H1 (cell line): ENCODE data around the gene ZMYM3. TPM values are rescaled to one million over a fixed set of nuclear protein-coding genes. Genes with fewer than 3 reads are reported as not detected.

ENCODE experiments used
- CTCF ChIA-PET: fragments of 300-600 bp; sonication (Branson Sonifier 250); formaldehyde crosslinking; loops from one replicate; lab custom pipeline; 2021; ENCODE audit not compliant: partially characterized antibody; lab: Charles Lee
- POLR2A ChIA-PET: fragments of 300-600 bp; sonication (Branson Sonifier 250); formaldehyde crosslinking; loops from one replicate; lab custom pipeline; 2021; ENCODE audit warnings: inconsistent platforms; ENCODE audit not compliant: partially characterized antibody; lab: Charles Lee
- DNase-seq, 2 experiments: peaks; one replicate each; pipeline versions ENCODE4 v3.0.0 to v3.0.0-alpha.2; 2010 to 2022; ENCODE audit warnings: low spot score in 2 of 2, low read depth in 1 of 2, mixed read lengths in 1 of 2
- FAIRE-seq: peaks from 2 replicates; lab custom pipeline; 2011; peaks lifted over from hg19 to GRCh38; lab: Jason Lieb, UNC
- H2AFZ ChIP-seq: 2 replicates; pipeline ENCODE4 v1.8.1; 2012; ENCODE audit warnings: low read length, inconsistent platforms
- H2AK5ac ChIP-seq: 2 replicates; pipeline ENCODE4 v1.6.1; 2013; ENCODE audit warnings: low read depth, low read length
- H2BK120ac ChIP-seq: replicated peaks from 2 replicates; pipeline ENCODE3; 2013; ENCODE audit warnings: low read depth, low read length, inconsistent platforms
- H2BK12ac ChIP-seq: 2 replicates; pipeline ENCODE4 v1.6.1; 2013; ENCODE audit warnings: low read depth, low read length
- H2BK15ac ChIP-seq: 2 replicates; pipeline ENCODE4 v1.6.1; 2013; ENCODE audit warnings: low read length
- H2BK20ac ChIP-seq: 2 replicates; pipeline ENCODE4 v1.6.1; 2013; ENCODE audit warnings: low read length
- H2BK5ac ChIP-seq: 2 replicates; pipeline ENCODE4 v1.6.1; 2013; ENCODE audit warnings: low read depth, low read length
- H3K14ac ChIP-seq: 2 replicates; pipeline ENCODE4 v1.6.1; 2013; ENCODE audit warnings: inconsistent platforms; ENCODE audit not compliant: insufficient read length
- H3K18ac ChIP-seq: 2 replicates; pipeline ENCODE4 v1.6.1; 2013; ENCODE audit warnings: low read length; ENCODE audit errors: extremely low read depth
- H3K23ac ChIP-seq: 2 replicates; pipeline ENCODE4 v1.6.1; 2013; ENCODE audit warnings: inconsistent platforms; ENCODE audit not compliant: insufficient read length
- H3K23me2 ChIP-seq: 2 replicates; pipeline ENCODE4 v1.6.1; 2013; ENCODE audit warnings: low read depth, low read length
- H3K27ac ChIP-seq: 2 replicates; pipeline ENCODE4 v1.6.1; 2011; ENCODE audit warnings: low read depth, low read length, inconsistent platforms
- H3K27me3 ChIP-seq, 4 experiments: replicated peaks in 1 of 4; 1 replicate in 1 of 4; 2 replicates in 3 of 4; pipeline versions ENCODE4 v1.6.1 to v1.8.1; 2011 to 2013; ENCODE audit warnings: low read length in 3 of 4, mild to moderate bottlenecking in 3 of 4, inconsistent platforms in 2 of 4, mixed read lengths in 2 of 4, moderate library complexity in 1 of 4; ENCODE audit not compliant: control insufficient read depth in 3 of 4, insufficient read depth in 3 of 4; ENCODE audit errors: extremely low read depth in 1 of 4
- H3K36me3 ChIP-seq, 4 experiments: 2 replicates each; pipeline versions ENCODE4 v1.6.1 to v1.8.1; 2011 to 2013; ENCODE audit warnings: mild to moderate bottlenecking in 4 of 4, low read length in 3 of 4, moderate library complexity in 2 of 4, control low read depth in 1 of 4, inconsistent platforms in 1 of 4; ENCODE audit not compliant: insufficient read depth in 4 of 4, control insufficient read depth in 2 of 4
- H3K4ac ChIP-seq: replicated peaks from 2 replicates; pipeline ENCODE3; 2013; ENCODE audit warnings: low read length, low read depth, mixed read lengths, inconsistent platforms; ENCODE audit not compliant: insufficient read length
- H3K4me1 ChIP-seq, 4 experiments: replicated peaks in 1 of 4; 1 replicate in 1 of 4; 2 replicates in 3 of 4; pipeline versions ENCODE4 v1.6.1 to v1.8.1; 2011 to 2013; ENCODE audit warnings: low read length in 3 of 4, inconsistent platforms in 2 of 4, mixed read lengths in 1 of 4; ENCODE audit not compliant: insufficient read depth in 4 of 4, control insufficient read depth in 3 of 4
- H3K4me2 ChIP-seq, 2 experiments: 2 replicates each; pipeline versions ENCODE4 v1.6.1 to v1.8.1; 2011 to 2013; ENCODE audit warnings: low read depth in 2 of 2, low read length in 2 of 2, control low read depth in 1 of 2, inconsistent platforms in 1 of 2, mild to moderate bottlenecking in 1 of 2; ENCODE audit not compliant: insufficient read depth in 1 of 2
- H3K4me3 ChIP-seq, 4 experiments: fragments of 200-600, 300-600 bp in 1 of 4; sonication (generic), shearing (Covaris generic), sonication (Bioruptor Twin) in 1 of 4; 2 replicates each; pipeline versions ENCODE4 v1.5.1 to v1.8.1; 2011 to 2016; ENCODE audit warnings: low read length in 4 of 4, low read depth in 3 of 4, control low read depth in 2 of 4, inconsistent platforms in 2 of 4, mild to moderate bottlenecking in 2 of 4, mixed read lengths in 1 of 4, moderate library complexity in 1 of 4; ENCODE audit not compliant: insufficient read depth in 2 of 4; ENCODE audit errors: extremely low read depth in 1 of 4
- H3K56ac ChIP-seq: replicated peaks from 2 replicates; pipeline ENCODE3; 2013; ENCODE audit warnings: low read depth, mild to moderate bottlenecking, mixed read lengths, low read length, inconsistent platforms; ENCODE audit not compliant: insufficient read length
- H3K79me1 ChIP-seq: 2 replicates; pipeline ENCODE4 v1.6.1; 2013; ENCODE audit warnings: low read depth, low read length, control low read depth
- H3K79me2 ChIP-seq, 2 experiments: 2 replicates each; pipeline versions ENCODE4 v1.6.1 to v1.8.1; 2012 to 2013; ENCODE audit warnings: low read length in 2 of 2, mild to moderate bottlenecking in 2 of 2, inconsistent platforms in 1 of 2; ENCODE audit not compliant: insufficient read depth in 2 of 2, control insufficient read depth in 1 of 2
- H3K9ac ChIP-seq, 4 experiments: replicated peaks in 1 of 4; 1 replicate in 1 of 4; 2 replicates in 3 of 4; pipeline versions ENCODE4 v1.6.1 to v1.8.1; 2011 to 2013; ENCODE audit warnings: low read depth in 3 of 4, low read length in 3 of 4, control low read depth in 2 of 4, mild to moderate bottlenecking in 2 of 4, moderate library complexity in 2 of 4, inconsistent platforms in 1 of 4; ENCODE audit errors: extremely low read depth in 1 of 4
- H3K9me3 ChIP-seq, 2 experiments: 2 replicates each; pipeline versions ENCODE4 v1.6.1 to v1.8.1; 2012 to 2013; ENCODE audit warnings: mild to moderate bottlenecking in 2 of 2, moderate library complexity in 2 of 2, control low read depth in 1 of 2, inconsistent platforms in 1 of 2, low read depth in 1 of 2, low read length in 1 of 2, mixed read lengths in 1 of 2; ENCODE audit not compliant: insufficient read depth in 2 of 2
- H4K20me1 ChIP-seq, 2 experiments: replicated peaks in 1 of 2; 2 replicates each; pipeline versions ENCODE3 to v1.8.1; 2011 to 2013; ENCODE audit warnings: inconsistent platforms in 2 of 2, low read length in 2 of 2, mild to moderate bottlenecking in 1 of 2; ENCODE audit not compliant: insufficient read depth in 2 of 2, control insufficient read depth in 1 of 2
- H4K5ac ChIP-seq: 2 replicates; pipeline ENCODE4 v1.6.1; 2013; ENCODE audit warnings: low read length, low read depth, mixed read lengths, inconsistent platforms; ENCODE audit not compliant: insufficient read length
- H4K8ac ChIP-seq: 2 replicates; pipeline ENCODE4 v1.8.0; 2013; ENCODE audit warnings: mild to moderate bottlenecking, moderate library complexity, low read length, inconsistent platforms; ENCODE audit not compliant: insufficient read depth; ENCODE audit errors: extremely low read depth
- H4K91ac ChIP-seq: replicated peaks from 2 replicates; pipeline ENCODE3; 2013; ENCODE audit warnings: low read length, mixed read lengths, inconsistent platforms; ENCODE audit not compliant: insufficient read length
- CEBPB ChIP-seq: IDR thresholded peaks from 2 replicates; pipeline ENCODE4 v1.6.1; 2012; ENCODE audit warnings: low read depth, low read length
- CHD1 ChIP-seq: IDR thresholded peaks from 2 replicates; pipeline ENCODE4 v1.6.1; 2012; ENCODE audit warnings: low read depth, low read length, improper control_type of control experiment
- GABPA ChIP-seq: IDR thresholded peaks from 2 replicates; pipeline ENCODE4 v1.6.1; 2011; ENCODE audit warnings: mild to moderate bottlenecking, low read length, moderate library complexity, borderline replicate concordance; ENCODE audit not compliant: insufficient read depth
- GTF2F1 ChIP-seq: IDR thresholded peaks from 2 replicates; pipeline ENCODE4 v1.6.1; 2012; ENCODE audit warnings: low read depth, low read length, improper control_type of control experiment, borderline replicate concordance
- JUN ChIP-seq: IDR thresholded peaks from 2 replicates; pipeline ENCODE4 v1.6.1; 2011; ENCODE audit warnings: low read depth, mild to moderate bottlenecking, improper control_type of control experiment, low read length
- KDM5A ChIP-seq: fragments of 200-600 bp; IDR thresholded peaks from 2 replicates; pipeline ENCODE4 v1.7.1; 2012; ENCODE audit warnings: mild to moderate bottlenecking, low read length, inconsistent platforms, mixed read lengths
- MAFK ChIP-seq: IDR thresholded peaks from 2 replicates; pipeline ENCODE4 v1.6.1; 2012; ENCODE audit warnings: low read depth, mild to moderate bottlenecking, improper control_type of control experiment, low read length
- NRF1 ChIP-seq: IDR thresholded peaks from 2 replicates; pipeline ENCODE4 v1.6.1; 2011; ENCODE audit warnings: mild to moderate bottlenecking, low read depth, low read length, improper control_type of control experiment
- RAD21 ChIP-seq, 2 experiments: IDR thresholded peaks in 1 of 2; conservative IDR thresholded peaks in 1 of 2; 2 replicates each; pipeline ENCODE4 v1.6.1; 2011; ENCODE audit warnings: low read depth in 2 of 2, low read length in 2 of 2, improper control_type of control experiment in 1 of 2, inconsistent platforms in 1 of 2, mild to moderate bottlenecking in 1 of 2, moderate library complexity in 1 of 2
- SIRT6 ChIP-seq: IDR thresholded peaks from one replicate; pipeline ENCODE4 v1.7.1; 2012; ENCODE audit warnings: low read length, inconsistent platforms
- SP4 ChIP-seq: IDR thresholded peaks from 2 replicates; pipeline ENCODE4 v1.6.1; 2012; ENCODE audit warnings: low read length, inconsistent platforms
- TAF7 ChIP-seq: optimal IDR thresholded peaks from 2 replicates; pipeline ENCODE3; 2011; ENCODE audit warnings: low read depth, mild to moderate bottlenecking, inconsistent platforms, low read length, moderate library complexity, borderline replicate concordance
- TBP ChIP-seq: IDR thresholded peaks from 2 replicates; pipeline ENCODE4 v1.6.1; 2011; ENCODE audit warnings: low read depth, low read length, improper control_type of control experiment
- USF2 ChIP-seq: IDR thresholded peaks from 2 replicates; pipeline ENCODE4 v1.6.1; 2011; ENCODE audit warnings: low read length, improper control_type of control experiment
- YY1 ChIP-seq: IDR thresholded peaks from 2 replicates; pipeline ENCODE4 v1.6.1; 2011; ENCODE audit warnings: low read depth, mild to moderate bottlenecking, low read length
- WGBS, 2 experiments: shearing (Covaris generic) in 1 of 2; methylation state at CpG; one replicate each; pipeline versions ENCODE4 v1.1.6 to v1.1.7; 2013 to 2015; ENCODE audit warnings: low lambda C conversion rate in 2 of 2, mixed read lengths in 2 of 2, inconsistent platforms in 1 of 2, low coverage in 1 of 2, missing lambda C conversion rate in 1 of 2; ENCODE audit not compliant: insufficient replicate concordance in 2 of 2, insufficient coverage in 1 of 2, insufficient read length in 1 of 2; ENCODE audit errors: extremely low coverage in 1 of 2, missing lambda C conversion rate in 1 of 2; 5-methylcytosine and 5-hydroxymethylcytosine counted together
- polyA plus RNA-seq, 7 experiments: library from polyadenylated mRNA; depleted of rRNA in 3 of 7; stranded (reverse) in 5 of 7; unstranded in 2 of 7; fragments of >200 nt in 5 of 7; fragments of 200-250 nt in 2 of 7; gene quantifications; 1 replicate in 5 of 7; 2 replicates in 1 of 7; 4 replicates in 1 of 7; pipeline versions ENCODE4 v1.2.1 to v1.2.3, GENCODE V29; 2011 to 2013; ENCODE audit warnings: missing spikeins in 2 of 7, mixed read lengths in 2 of 7
- total RNA-seq: library from RNA; stranded (reverse); fragmentation: NEBNext Ultra II Directional; extraction: Animal tissue kit (Norgen Biotek cat#: 25700); gene quantifications from 2 replicates; pipeline ENCODE4 v1.2.1, GENCODE V29; 2021

ZMYM3 gene
- total and polyA plus RNA-seq, 2 of the 8 experiments (the other 6 are each of a cell fraction or from before 2014, with no cell fraction given): 56.7 to 82.0 TPM

- CTCF ChIA-PET: interaction anchor here (0.6 kb wide), 1 partner anchor 21 kb away, joined by 3 read pairs; no protein-coding TSS in a partner anchor
- H3K4me2 ChIP-seq: no peak overlapping the region
- H2BK12ac ChIP-seq: no peak overlapping the region
- H4K91ac ChIP-seq: no peak overlapping the region
- H3K36me3 ChIP-seq: no peaks in the 10 kb centered on the region
- no peaks in the 10 kb centered on the region for H4K20me1 ChIP-seq
- no peak overlapping the region for H2BK120ac ChIP-seq
- FAIRE-seq (no peak), DNase-seq (no peak)
- H4K8ac ChIP-seq: no peak overlapping the region
- no peak overlapping the region for H2AFZ ChIP-seq
- H3K18ac ChIP-seq: no peak overlapping the region
- WGBS, 2 experiments: 100% methylated on average over 1 of the region's 1 CpG; no CpG with 5 or more reads in 1 of the 2 experiments
- H3K56ac ChIP-seq: no peak overlapping the region
- H2BK20ac ChIP-seq: no peak overlapping the region
- TF ChIP-seq KDM5A (no peak), TBP (no peak), YY1 (no peak), SIRT6 (no peak), NRF1 (no peak), TAF7 (no peak), MAFK (no peak), USF2 (no peak), CHD1 (no peak), GTF2F1 (no peak), JUN (no peak), RAD21 (IDR thresholded peaks at IDR 0.05 in 1 of 2, conservative IDR thresholded peaks at IDR 0.05 in 1 of 2; ENCODE audit: low read depth in 2 of 2, low read length in 2 of 2) (no peak), SP4 (no peak), GABPA (no peak), CEBPB (no peak)
- H3K23ac ChIP-seq: no peak overlapping the region
- no peaks in the 10 kb centered on the region for H3K27me3 ChIP-seq
- H3K27ac ChIP-seq: no peak overlapping the region
- H4K5ac ChIP-seq: no peak overlapping the region
- no peak overlapping the region for H3K9ac ChIP-seq
- no peak overlapping the region for H2BK15ac ChIP-seq
- H3K14ac ChIP-seq: no peak overlapping the region
- H2AK5ac ChIP-seq: no peak overlapping the region
- no peak overlapping the region for H3K4ac ChIP-seq
- H3K79me1 ChIP-seq: no peaks in the 10 kb centered on the region
- H3K23me2 ChIP-seq: no peaks in the 10 kb centered on the region
- no peaks in the 10 kb centered on the region for H3K9me3 ChIP-seq
- H3K79me2 ChIP-seq: no peaks in the 10 kb centered on the region
- H3K4me1 ChIP-seq: peaks cover 0 to 3% (median 0%) of the 10 kb centered on the region in 4 experiments; a peak in 3 of 7 replicates
- H3K4me3 ChIP-seq: no peak overlapping the region
- POLR2A ChIA-PET: no interaction called here
- H2BK5ac ChIP-seq: no peak overlapping the region
These were observed 39.8 kb downstream of the ZMYM3 start for GRCh38 chrX:71214152-71214551.
